Muscle layer of duodenum (tissue), 2 donors: ENCODE results near the gene SKIC2.
A peak's percentile ranks its signal among the peaks of the same experiment; 100 is the strongest.

ENCODE experiments used
- H3K27ac ChIP-seq: one replicate; pipeline ENCODE4 v1.7.0; 2013; ENCODE audit warnings: mild to moderate bottlenecking, low read length
- H3K27me3 ChIP-seq: one replicate; pipeline ENCODE4 v1.7.0; 2013; ENCODE audit warnings: low read depth, mild to moderate bottlenecking, control low read depth, low read length
- H3K36me3 ChIP-seq, 2 donors: one replicate each; pipeline ENCODE4 v1.7.0; 2013; ENCODE audit warnings: low read length in 2 of 2, control low read depth in 1 of 2, mild to moderate bottlenecking in 1 of 2; ENCODE audit not compliant: insufficient read depth in 2 of 2, control insufficient read depth in 1 of 2
- H3K4me1 ChIP-seq, 2 donors: one replicate each; pipeline ENCODE4 v1.7.0; 2013; ENCODE audit warnings: low read length in 2 of 2, mild to moderate bottlenecking in 2 of 2, control low read depth in 1 of 2, moderate library complexity in 1 of 2; ENCODE audit not compliant: insufficient read depth in 2 of 2, control insufficient read depth in 1 of 2
- H3K4me3 ChIP-seq, 2 donors: one replicate each; pipeline ENCODE4 v1.7.0; 2013; ENCODE audit warnings: low read length in 2 of 2, low read depth in 1 of 2, mild to moderate bottlenecking in 1 of 2
- H3K9me3 ChIP-seq, 2 donors: one replicate each; pipeline ENCODE4 v1.7.0; 2013; ENCODE audit warnings: low read length in 2 of 2, control low read depth in 1 of 2, mild to moderate bottlenecking in 1 of 2; ENCODE audit not compliant: control insufficient read depth in 1 of 2
- donor health status: healthy.

SKIC2 gene

GRCh38 chr6:31961616-31962015 is 2.6 kb downstream of the SKIC2 start:
- H3K36me3 ChIP-seq = peaks cover 64 to 69% of the 10 kb centered on the region in 2 donors
- H3K27me3 ChIP-seq = no peaks in the 10 kb centered on the region
- no peaks in the 10 kb centered on the region for H3K9me3 ChIP-seq
- H3K4me1 ChIP-seq = peaks cover 14 to 21% of the 10 kb centered on the region in 2 donors
- no peak overlapping the region for H3K4me3 ChIP-seq
- no peak overlapping the region for H3K27ac ChIP-seq

DNA sequence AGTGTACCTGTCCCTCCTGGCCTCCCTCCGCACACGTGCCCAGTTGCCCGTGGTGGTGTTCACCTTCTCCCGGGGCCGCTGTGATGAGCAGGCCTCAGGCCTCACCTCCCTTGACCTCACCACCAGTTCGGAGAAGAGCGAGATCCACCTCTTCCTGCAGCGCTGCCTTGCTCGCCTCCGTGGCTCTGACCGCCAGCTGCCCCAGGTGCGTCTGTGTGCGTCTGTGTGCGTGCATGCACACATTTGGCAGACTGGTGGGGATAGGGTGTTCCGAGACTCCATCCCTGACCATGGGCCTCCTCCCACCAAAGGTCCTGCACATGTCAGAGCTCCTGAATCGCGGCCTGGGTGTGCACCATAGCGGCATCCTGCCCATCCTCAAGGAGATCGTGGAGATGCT is 4.9 kb downstream of the SKIC2 start:
- Histone ChIP-seq H3K9me3 (no peaks in the 10 kb centered on the region), H3K27me3 (no peaks in the 10 kb centered on the region), H3K27ac (no peak overlapping the region), H3K36me3 (peaks cover 67 to 85% of the 10 kb centered on the region in 2 donors), H3K4me1 (peaks cover 8% of the 10 kb centered on the region in 2 donors), H3K4me3 (no peak overlapping the region)

GRCh38 chr6:31965700-31966099 is 6.7 kb downstream of the SKIC2 start:
- no peak overlapping the region for H3K4me3 ChIP-seq
- H3K4me1 ChIP-seq = peaks cover 0 to 4% of the 10 kb centered on the region in 2 donors
- H3K27me3 ChIP-seq = no peaks in the 10 kb centered on the region
- H3K36me3 ChIP-seq = peaks cover 74 to 96% of the 10 kb centered on the region in 2 donors
- H3K27ac ChIP-seq = no peak overlapping the region
- H3K9me3 ChIP-seq = no peaks in the 10 kb centered on the region

- Histone ChIP-seq H3K27ac (no peak overlapping the region), H3K4me3 (no peak overlapping the region), H3K9me3 (no peaks in the 10 kb centered on the region), H3K36me3 (peaks cover 66 to 90% of the 10 kb centered on the region in 2 donors), H3K27me3 (no peaks in the 10 kb centered on the region), H3K4me1 (peaks cover 0 to 12% of the 10 kb centered on the region in 2 donors)
Measured at GRCh38 chr6:31966506-31966905, 7.5 kb downstream of the SKIC2 start.

GRCh38 chr6:31966997-31967925 is 8.3 kb downstream of the SKIC2 start:
- Histone ChIP-seq H3K36me3 (peaks cover 59 to 88% of the 10 kb centered on the region in 2 donors), H3K4me1 (peaks cover 0 to 14% of the 10 kb centered on the region in 2 donors), H3K27me3 (no peaks in the 10 kb centered on the region), H3K27ac (no peak overlapping the region), H3K4me3 (no peak overlapping the region), H3K9me3 (no peaks in the 10 kb centered on the region)

DNA sequence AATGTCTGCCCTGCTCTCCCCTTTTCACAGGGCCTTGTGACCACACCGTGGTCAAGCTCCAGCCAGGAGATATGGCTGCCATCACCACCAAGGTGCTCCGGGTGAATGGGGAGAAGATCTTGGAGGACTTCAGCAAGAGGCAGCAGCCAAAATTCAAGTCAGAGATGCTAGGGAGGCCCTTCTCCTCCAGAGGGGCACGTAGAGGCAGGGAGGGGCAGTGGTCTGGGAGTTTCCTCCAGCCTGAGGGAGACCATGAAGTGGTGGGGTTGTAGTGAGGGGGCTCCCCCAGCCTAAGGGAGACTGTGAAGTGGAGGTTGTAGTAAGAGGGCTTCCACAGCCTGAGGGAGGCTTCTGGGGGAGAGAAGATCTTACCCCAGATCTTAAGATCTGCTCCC is 8.9 kb downstream of the SKIC2 start:
- no peak overlapping the region for H3K27ac ChIP-seq
- H3K9me3 ChIP-seq = no peaks in the 10 kb centered on the region
- H3K36me3 ChIP-seq = peaks cover 52 to 88% of the 10 kb centered on the region in 2 donors
- H3K4me1 ChIP-seq = peaks cover 0 to 18% of the 10 kb centered on the region in 2 donors
- no peaks in the 10 kb centered on the region for H3K27me3 ChIP-seq
- no peak overlapping the region for H3K4me3 ChIP-seq

- no peak overlapping the region for H3K27ac ChIP-seq
- no peak overlapping the region for H3K4me3 ChIP-seq
- H3K27me3 ChIP-seq = no peaks in the 10 kb centered on the region
- peaks cover 1 to 22% of the 10 kb centered on the region in 2 donors for H3K4me1 ChIP-seq
- H3K9me3 ChIP-seq = no peaks in the 10 kb centered on the region
- H3K36me3 ChIP-seq = peaks cover 48 to 84% of the 10 kb centered on the region in 2 donors
Measured at GRCh38 chr6:31968326-31968725, 9.4 kb downstream of the SKIC2 start.

- Histone ChIP-seq H3K4me1 (peaks cover 6 to 26% of the 10 kb centered on the region in 2 donors), H3K27me3 (no peaks in the 10 kb centered on the region), H3K9me3 (no peaks in the 10 kb centered on the region), H3K4me3 (no peak overlapping the region), H3K27ac (no peak overlapping the region), H3K36me3 (peaks cover 42 to 77% of the 10 kb centered on the region in 2 donors)
Measured at GRCh38 chr6:31968791-31969711, 10.1 kb downstream of the SKIC2 start.

DNA sequence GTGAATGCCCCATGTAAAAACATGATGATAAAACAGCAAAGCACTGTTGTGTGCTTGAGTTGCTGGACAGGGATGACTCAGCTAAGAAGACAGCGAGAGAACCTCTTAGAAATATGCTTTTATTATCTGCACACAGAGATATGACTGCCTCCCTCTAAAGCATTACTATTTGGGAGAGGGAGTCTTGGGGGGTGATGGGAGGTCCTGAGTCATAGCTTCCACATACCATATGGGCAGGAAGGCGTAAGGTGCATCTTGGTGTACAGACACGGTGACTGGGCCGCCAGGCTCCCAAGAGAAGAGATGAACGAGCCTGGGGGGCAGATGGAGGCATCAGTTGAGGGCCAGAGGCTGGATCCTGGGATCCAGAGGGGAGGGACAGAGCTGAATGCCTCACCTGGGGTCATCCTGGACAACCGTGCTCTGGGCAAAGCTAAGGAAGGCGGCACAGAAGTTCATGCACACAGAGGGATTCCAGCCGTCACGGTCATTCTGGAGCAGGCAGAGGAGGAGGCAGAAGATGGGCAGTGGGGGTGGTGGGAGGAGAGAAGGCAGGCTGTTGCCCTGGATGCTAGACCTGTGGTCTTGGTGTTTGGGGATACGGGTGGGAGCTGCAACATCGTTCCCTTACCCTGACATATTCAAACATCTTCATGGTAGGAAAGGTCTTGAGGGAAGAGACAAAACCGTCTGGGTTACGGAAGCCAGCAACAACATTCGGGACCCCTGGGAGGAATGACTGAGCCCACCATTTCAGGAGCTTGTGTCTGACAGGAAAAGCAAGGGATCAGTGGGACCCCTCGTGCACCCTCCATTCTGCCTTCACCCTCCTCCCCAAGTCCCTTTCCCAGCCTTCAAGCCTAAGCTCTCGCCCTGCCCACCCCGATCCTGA is 11.0 kb downstream of the SKIC2 start:
- peak overlapping the region in 1 of 2 donors; percentile 97 for H3K4me3 ChIP-seq

GRCh38 chr6:31970604-31971271 is 11.8 kb downstream of the SKIC2 start:
- Histone ChIP-seq H3K9me3 (no peaks in the 10 kb centered on the region), H3K4me1 (peaks cover 6 to 26% of the 10 kb centered on the region in 2 donors), H3K27ac (peak overlapping the region; percentile 99), H3K4me3 (peak overlapping the region; percentile 85 to 97), H3K27me3 (no peaks in the 10 kb centered on the region), H3K36me3 (peaks cover 28 to 63% of the 10 kb centered on the region in 2 donors)

More for the DNA sequence above, 11.0 kb downstream of the SKIC2 start:
- H3K9me3 ChIP-seq = no peaks in the 10 kb centered on the region
- H3K27ac ChIP-seq = peak overlapping the region; percentile 39
- peaks cover 6 to 26% of the 10 kb centered on the region in 2 donors for H3K4me1 ChIP-seq
- peaks cover 35 to 70% of the 10 kb centered on the region in 2 donors for H3K36me3 ChIP-seq
- no peaks in the 10 kb centered on the region for H3K27me3 ChIP-seq
